Fibroblast of skin of right biceps (primary cell): ENCODE results near the gene GAK.

ENCODE experiments used
- DNase-seq: peaks from one replicate; pipeline ENCODE4 v3.0.0-alpha.2; 2013

The GAK gene

DNA sequence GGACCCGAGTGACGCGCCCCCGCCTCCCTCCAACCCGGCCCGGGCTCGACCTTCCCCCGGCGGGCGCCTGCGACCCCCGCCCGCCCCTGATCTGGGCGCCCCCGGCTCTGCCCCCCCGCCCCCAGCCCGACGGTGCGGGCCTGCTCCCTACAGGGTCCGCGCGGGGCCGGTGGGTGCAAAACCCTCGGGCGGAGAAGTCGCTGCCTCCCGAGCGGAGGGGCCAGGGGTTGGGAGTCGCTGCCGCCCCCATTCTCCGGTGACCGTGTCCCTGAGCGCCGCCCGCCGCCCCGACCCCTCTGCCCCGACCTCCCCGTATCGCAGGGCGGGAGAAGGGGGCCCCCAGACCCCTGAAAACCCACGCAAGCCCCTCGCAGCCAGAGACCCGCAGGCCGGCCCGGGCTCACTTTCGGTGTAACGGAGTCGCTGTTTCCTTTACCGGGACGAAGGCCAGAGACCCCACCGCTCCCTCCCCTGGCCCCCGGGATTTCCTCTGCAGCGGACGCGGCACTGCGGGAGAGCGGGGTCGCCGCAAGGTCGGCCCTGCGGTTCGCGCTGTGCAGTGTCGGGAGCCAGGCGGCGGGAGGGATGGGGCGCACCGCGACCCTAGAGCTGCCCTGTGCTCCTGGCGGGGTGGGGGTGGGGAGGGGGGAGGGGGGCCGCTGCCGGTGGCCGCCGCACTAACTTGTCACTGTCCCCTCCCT, 105.5 kb downstream of the GAK start:
- DNase-seq: no peak

DNA sequence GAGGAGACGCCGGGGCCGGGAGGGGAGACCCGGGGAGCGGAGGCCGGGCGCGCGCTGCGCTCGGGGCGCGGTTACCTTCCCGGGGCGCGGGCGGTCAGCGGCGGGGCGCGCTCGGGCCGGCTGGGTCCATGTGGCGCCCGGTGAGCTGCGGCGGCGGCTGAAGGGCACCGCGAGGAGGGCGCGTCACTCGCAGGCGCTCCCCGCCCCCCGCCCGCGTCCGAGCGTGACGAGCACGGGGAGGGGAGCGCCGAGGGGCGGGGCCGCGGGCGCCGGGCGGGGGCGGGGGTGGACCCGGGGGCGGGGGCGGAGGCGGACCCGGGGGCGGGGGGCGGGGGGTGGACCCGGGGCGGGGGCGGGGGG, 106.2 kb downstream of the GAK start, which contains the start of gene CPLX1:
Gene CPLX1, minus strand, starts transcription at position 159 of the 360 bp plus-strand sequence. CDS start 1,607 bp downstream, outside the sequence.
- DNase-seq: peak; percentile 22

DNA sequence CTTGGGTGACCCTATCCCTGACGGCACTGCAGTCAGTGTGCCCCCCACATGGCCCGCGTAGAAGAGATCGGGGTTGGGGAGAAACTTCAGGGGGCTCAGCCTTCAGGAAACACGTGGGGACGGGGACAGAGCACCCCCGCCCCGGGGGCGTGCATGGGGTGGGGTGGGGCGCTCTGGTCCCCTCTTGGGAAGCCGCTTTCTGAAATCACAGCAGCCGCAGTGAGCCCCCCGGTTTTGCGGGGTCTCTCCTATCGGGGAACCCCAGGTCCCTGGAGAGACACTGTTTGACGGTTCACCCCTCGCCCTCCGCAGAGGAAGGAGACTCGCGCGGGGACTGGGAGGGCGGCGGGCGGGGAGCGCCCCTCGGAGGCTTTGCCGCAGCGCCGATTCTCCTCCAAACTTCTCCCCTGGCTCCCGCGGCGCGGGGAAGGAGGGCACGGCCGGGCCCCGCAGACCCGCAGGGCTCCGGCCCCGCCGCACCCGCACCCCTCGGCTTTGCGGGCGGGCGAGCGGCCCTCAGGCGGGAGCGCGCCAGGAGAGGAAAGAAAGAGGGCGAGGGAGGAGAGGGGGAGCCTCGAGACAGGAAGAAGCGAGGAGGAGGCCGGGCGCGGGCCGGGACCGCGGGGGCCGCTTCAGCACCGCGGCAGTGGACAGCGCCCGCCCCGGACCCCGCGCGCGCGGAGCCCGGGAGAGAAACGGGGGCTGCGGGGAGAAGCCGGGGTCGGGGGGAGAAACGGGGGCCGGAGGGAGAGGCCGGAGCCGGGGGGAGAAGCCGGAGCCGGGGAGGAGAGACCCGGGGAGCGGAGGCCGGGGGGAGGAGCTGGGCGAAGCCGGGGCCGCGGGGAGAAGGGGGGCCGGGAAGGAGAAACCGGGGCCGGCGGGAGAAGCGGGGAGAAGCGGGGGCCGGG, 106.8 kb downstream of the GAK start:
- DNase-seq: peak; percentile 17

DNA sequence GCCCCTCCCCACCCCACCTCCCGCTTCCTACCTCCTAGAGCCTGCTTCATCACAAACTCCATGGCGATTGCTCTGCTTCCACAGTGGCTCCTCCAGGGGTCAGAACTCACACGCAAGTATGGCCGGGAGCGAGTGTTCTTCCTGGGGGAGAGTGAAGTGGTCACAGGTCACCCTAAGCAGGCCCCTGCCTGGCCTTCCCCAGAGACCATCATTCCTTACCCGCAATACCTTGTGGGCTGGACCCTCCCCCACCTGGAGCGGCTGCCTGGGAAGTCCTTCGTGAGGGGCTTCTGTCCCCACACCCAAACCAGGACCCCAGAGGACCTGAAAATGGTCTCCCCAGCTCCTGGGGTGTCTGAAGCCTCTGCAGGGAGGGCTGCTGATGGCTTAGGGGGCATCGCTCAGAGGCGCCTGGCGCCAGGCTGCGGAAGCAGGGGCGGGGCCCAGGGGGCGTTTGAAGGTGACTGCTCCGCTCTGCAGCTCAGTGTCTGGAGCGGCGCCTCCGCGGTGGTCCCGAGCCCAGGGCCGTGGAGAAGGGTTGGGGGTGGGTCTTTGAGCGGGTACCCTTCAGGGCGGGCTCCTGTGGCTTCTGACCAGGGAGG, 107.6 kb downstream of the GAK start:
- no peak for DNase-seq

DNA sequence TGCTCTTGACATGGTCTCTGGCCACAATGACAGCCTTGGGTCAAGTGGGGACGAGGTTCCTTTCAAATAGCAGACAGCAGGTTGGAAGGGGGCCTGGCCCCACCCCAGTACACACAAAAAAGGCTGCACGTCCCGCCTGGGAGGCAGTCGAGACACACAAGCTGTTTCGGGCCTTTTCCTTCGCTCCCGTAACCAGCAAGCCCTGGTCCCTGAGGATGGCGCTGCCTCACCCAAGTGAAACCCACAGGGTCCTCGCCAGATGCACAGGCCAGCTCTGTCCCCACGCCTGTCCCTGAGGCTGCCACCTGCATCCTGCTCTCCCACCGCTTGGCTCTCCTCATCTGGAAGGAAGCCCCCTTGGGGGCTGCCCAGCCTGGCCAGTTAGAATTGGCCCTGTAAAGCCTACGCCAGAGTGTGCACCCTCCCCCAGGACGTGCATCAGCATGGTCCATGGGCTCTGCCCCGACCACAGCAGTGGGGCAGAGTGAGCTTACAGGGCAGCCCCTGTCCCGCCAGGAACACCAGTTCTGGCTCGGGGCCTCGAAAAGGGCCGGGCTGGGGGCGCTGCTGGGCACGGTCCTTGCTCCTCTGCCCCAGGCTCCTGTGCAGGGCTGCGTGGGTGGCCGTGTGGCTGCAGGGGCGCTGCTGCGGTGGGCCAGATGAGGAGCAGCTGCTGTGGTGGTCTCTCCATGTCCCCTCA, 108.2 kb downstream of the GAK start:
- no peak for DNase-seq

DNA sequence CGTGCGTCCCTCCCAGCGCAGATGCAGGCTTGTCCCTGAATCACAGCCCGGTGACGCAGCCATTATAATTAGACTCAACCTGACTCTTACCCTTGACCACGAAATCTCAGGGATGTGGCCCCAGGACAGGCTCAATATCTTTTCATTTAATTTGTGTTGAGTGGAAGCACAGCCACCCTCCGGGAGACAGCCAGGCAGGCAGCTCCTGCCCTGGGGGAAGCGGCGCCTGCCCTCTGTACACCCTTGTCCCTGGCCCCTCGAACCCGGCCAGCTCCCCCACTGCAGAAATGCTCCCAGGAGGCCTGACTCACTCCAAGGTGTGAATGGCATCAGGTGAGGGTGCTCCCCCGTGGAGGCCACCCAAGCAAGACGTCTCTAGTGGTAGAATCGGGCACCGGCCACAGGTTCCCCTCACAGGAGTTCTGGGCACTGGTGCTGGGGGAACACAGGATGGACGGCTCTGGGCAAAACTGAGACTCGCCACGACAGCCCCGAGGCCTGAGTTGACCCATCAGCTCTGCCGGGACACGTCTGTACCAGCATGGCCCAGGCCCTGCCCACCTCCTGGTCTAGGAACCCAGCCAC, 108.8 kb downstream of the GAK start:
- no peak for DNase-seq

DNA sequence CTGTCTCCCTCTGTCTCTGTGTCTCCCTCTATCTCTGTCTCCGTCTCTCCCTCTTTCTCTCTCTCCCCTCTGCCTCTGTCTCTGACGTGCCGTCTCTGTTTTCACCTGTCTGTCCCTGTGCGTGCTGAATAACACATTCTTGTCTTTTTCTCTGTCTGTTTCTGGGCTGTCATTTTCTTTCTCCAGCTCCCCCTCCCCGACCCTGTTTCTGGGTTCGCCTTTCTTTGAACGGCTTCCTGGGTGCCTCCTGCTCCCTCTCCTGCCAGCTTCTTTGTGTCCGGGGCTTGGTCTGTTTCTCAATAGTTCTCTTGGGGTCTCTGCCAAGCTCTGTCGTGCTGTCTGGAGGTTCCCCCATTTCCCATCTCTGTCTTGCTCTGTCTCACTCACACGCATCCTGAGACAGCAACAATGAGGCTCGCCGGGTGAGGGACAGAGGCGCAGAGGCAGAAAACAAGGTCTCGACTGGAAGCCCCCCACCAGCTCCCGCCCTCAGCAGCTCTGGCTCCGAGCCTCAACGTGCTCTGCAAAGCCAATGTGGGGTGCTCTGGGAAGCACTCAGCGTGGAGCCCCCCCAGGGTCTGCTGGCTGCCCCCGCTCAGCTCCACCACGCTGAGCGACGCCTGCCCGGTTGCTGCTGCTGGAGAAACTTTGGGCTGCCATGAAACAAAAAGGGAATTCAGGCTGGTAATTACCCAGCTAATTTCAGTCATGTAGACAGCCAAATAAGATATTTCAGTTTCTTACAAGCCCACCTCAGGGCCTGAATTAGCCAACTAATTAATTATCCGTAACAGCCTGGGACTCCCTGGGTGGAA, 109.5 kb downstream of the GAK start:
- no peak for DNase-seq

DNA sequence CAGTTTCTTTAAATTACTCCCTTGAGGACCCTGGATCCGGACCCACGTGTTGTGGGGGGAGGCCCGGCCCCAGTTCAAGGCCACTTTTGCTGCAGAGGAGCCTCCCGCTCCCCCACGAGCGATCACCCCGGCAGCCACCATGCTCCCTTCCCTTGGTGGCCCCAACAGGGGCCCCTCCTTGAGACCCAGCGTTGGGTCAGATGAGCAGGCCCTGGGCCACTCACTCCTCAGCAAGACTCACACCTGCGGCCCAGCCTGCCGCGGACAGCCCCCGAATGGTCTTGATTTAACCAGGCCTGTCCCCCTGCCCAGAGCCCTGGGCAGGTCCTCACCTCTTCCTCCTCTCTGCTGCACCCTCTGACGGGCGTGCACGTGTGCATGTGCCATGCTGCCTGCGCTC, 110.5 kb downstream of the GAK start:
- no peak for DNase-seq

DNA sequence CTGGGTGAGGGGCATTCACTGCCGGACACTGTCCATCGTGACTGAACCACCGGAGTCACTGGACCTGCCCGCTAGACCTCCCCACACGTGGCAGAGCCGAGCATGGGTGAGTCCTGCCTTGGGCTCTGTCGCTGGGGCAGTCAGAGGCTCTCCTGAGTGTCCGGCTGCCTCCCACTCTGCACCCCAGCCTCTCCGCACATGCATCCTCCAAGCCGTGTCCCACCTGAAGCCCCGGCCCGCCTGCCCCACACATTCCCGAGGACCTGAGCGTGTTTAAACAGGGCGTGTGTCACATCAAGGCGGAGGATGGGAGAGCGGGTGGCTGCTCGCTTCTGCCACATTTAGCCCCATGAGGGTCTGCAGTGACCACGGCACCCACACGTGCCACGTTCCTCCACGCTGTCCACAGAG, 110.9 kb downstream of the GAK start:
- DNase-seq: no peak

DNA sequence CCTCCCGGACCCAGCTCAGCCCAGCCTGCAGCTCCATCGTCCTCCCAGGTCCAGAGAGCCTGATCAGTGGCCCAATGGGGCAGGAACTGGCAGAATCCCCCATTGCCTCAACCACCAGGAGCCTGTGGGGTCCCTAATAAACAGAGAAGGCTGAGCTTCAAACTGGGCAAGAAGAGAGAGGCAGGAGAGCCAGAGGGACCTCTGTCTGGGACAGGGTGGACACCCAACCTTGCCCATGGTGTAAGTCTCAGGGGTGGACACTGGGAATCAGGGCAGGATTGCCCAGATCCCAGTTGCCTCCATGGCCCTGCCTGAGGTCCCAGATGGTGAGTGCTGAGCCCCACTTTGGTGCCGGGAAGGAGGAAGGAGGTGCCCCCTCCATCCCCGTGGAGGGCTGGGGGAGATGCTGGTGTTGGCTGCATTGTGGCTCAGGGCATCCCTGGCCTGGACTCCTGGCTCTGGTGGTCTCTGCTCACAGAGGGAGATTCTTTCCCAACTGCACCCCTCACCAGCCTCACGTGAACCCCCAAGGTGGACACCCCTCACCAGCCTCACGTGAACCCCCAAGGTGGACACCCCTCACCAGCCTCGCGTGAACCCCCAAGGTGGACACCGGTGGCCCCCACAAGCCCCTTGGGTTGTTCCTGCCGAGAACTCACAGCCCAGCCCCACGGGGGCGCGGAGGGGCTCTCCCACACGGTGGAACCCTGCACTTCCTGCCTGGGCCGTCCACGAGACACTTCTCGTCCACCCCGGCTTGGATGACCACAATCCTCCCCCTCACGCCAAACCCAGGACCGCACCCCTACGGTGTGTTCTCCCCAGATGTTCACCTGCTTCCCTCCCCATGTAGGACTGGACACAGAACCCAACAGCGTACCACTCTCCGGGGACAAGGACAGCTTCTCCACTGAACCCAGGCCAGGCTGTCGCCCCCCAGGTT, 111.6 kb downstream of the GAK start:
- DNase-seq: no peak

DNA sequence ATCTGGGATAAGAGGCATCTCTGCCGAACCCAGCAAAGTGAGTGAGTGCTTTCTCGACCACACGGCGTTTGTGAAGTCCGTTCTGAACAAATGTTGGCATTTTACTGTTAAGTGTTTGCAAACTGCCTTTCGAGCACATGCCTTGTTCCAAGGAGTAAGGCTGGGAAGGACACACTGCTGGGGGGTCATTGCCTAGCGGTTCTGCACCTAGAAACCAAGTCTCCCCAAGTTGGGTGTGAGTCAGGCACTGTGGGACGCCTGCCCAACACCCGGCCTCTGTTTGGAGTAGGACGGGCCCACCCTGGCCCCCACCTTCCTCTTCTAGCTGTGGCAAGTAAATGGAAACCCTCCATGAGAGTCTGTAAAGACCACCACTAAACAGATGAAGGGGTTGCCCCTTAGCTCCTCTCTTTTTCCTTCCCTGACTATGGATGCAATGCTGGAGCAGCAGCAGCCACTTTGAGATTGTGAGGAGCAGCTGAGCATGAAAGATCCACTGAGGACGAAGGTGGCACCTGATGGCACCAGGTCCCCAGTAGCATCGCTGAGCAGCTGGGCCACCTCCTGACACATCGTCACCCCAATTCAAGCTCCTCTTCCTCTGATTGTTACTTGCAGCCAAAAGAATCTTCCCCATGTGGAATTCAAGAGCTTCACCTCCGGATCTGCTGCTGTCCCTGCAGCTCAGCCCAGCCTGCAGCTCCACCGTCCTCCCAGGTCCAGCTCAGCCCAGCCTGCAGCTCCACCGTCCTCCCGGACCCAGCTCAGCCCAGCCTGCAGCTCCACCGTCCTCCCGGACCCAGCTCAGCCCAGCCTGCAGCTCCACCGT, 112.5 kb downstream of the GAK start:
- no peak for DNase-seq

DNA sequence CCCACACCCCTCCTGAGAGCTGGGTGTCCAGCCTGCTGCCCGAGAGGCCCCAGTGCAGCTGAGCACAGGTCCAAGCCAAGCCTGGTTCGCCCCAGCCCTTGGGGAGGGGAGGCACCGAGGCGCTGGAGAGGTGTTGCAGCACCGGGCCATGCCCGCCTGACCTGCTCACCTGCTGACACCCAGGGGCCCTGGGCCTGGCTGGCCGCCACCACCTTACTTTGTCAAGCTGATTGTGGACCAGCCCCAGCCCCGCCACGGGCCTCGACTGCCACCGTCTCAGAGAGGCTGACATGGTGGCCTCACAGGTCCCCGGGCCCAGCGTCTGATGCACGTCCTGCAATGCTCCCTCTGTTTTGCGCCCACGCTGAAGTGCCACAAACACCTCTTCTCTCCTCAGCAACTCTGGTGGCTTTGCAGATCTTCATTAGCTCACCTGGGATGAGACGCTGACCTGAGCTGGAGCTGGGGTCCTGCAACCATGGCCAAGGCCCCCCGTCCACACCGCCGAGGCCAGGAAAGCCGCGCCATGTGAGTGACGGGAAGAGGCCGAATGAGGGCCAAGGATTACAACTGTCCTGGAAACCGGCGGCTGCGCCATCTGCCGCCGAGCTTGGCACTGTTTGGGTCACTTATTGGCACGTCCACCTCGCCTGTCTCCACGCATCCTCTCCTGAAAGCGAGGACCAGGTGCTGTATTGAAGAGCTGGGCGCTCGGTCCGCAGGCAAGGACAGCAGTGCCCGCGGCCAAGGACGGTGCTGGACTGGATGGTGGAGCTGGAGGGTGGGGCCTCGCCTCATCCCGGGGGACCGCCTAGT, 113.8 kb downstream of the GAK start:
- no peak for DNase-seq

DNA sequence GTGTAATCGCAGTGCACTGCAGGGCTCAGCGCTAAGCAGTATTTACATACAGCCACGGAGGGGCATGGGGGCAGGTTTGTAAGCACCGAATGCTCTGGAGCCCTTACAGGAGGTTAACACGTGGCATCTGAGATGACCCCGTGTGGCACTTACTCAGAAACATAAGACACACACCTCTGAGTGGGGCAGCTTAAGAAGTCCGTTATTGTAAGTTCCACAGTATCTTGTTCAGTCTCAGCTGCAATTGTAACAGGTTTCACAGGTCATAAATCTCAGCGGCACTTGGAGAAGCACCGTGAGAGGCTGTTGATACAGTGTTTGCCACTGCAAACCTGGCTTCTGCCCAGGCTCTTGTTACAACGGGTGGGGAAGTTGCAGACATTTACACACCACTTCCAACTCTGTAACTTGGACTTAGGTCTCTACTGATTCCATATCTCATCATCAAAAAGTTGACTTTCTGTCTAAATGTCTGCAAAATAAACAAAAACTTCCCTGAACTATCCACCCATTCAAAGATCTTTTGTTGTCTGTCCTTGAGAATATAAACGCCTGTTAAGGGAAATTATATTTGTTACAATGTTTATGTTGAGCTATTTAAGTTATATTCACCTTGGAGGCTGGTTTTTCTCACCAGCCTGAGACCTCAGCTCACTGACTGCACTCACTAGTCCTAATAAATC, 116.5 kb downstream of the GAK start:
- no peak for DNase-seq

DNA sequence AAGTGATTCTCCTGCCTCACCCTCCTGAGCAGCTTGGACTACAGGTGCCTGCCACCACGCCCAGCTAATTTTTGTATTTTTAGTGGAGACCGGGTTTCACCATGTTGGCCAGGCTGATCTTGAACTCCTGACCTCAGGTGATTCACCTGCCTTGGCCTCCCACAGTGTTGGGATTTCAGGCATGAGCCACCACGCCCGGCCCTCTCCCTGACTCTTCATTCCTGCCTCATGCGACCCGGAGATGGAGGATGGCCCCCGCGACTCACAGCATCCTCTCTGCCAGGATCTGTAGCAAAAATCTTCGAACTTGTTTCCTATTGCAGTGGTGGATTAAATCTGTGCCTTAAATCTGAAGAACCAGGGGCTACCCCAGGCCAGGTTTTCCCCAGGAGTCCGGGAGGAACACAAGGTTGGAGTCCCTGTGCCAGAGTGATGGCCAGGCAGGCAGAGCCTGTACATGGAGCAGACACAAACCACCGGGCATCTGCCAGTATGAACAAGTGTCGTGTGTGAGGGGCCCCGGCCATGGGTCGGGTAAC, 117.7 kb downstream of the GAK start:
- no peak for DNase-seq

DNA sequence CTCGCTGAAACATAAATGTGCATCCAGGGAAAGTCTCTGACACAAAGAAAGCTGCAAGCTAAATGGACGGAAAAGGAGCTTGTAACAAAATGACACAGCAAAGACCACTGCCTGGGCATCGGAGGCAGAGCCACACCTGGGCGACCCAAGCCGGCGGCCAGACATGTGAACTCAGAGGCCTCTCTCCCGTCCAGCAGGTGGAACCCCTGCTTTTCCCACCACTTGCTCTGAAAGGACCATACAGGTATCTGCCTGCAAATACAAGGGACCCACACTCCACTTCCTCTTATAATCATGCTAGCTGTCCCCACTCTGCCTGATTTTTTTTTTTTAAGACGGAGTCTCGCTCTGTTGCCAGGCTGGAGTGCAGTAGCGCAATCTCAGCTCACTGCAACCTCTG, 118.2 kb downstream of the GAK start:
- DNase-seq: no peak

DNA sequence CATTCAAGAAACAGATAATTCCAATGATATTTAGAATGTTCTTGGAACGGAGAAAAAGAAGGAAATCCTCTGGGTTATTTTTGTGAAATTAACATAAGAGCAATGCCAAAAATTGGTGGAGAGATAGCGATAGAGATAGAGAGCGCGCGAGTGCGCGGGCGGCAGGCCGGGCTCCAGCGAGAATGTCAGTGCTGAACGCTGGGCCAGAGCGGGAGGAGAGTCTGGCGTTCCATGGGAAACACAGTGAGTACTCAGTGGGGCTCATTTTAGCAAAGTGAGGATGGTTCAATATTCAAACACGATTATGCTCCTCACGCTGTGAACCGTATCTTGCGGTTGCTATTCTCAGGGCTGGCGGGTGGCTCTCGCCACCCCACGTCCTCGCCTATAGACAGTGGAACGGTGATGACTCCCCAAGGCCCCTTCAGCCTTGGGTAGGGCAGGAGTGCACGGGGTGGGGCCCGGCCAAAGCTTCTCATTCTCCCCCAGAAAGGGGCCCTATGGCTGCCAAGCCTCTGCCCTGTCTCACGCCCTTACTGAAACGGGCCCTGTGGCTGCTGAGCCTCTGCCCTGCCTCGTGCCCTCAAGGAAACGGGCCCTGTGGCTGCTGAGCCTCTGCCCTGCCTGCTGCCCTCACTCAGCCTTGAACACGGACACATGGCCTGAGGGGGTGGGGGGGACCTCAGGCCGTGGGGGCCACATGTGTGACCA, 123.1 kb downstream of the GAK start:
- DNase-seq: no peak

DNA sequence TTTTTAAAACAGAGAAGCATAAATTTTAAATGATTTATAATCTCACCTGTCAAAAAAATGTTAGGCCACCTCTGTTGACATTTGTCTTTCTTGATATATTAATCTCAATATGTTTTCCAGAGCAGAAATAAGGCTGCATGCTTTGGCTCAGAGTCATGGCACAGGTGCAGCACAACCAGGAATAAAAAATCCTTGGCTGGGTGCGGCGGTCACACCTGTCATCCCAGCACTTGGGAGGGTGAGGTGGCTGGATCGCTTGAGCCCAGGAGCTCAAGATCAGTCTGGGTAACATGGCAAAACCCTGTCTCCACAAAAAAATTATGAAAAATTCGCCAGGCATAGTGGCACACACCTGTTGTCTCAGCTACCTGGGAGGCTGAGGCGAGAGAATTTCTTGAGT, 124.3 kb downstream of the GAK start:
- DNase-seq: no peak
